Trophoblast cell (in vitro differentiated cells and primary cell): ENCODE data around the gene PLP2.

Experiments used
- DNase-seq, 2 donors: peaks; one replicate each; pipeline ENCODE4 v3.0.0-alpha.2; 2016
- H2AFZ ChIP-seq: 2 replicates; pipeline ENCODE4 v1.6.1; 2013; ENCODE audit warnings: low read length, moderate library complexity, mild to moderate bottlenecking; ENCODE audit not compliant: insufficient read depth, poor library complexity
- H2AK5ac ChIP-seq: 2 replicates; pipeline ENCODE4 v1.6.1; 2013; ENCODE audit warnings: mild to moderate bottlenecking, low read length
- H2BK120ac ChIP-seq: 2 replicates; pipeline ENCODE4 v1.6.1; 2013; ENCODE audit warnings: low read length, mild to moderate bottlenecking, moderate library complexity; ENCODE audit not compliant: insufficient read depth, poor library complexity
- H2BK12ac ChIP-seq: 2 replicates; pipeline ENCODE4 v1.6.1; 2013; ENCODE audit warnings: mild to moderate bottlenecking, low read length, moderate library complexity
- H2BK5ac ChIP-seq: 2 replicates; pipeline ENCODE4 v1.6.1; 2013; ENCODE audit warnings: low read length, low read depth, moderate library complexity, mild to moderate bottlenecking; ENCODE audit not compliant: poor library complexity
- H3K14ac ChIP-seq: 2 replicates; pipeline ENCODE4 v1.6.1; 2013; ENCODE audit warnings: mild to moderate bottlenecking, low read length
- H3K18ac ChIP-seq: 2 replicates; pipeline ENCODE4 v1.6.1; 2013; ENCODE audit warnings: mild to moderate bottlenecking, low read length
- H3K23ac ChIP-seq: 2 replicates; pipeline ENCODE4 v1.6.1; 2013; ENCODE audit warnings: low read length
- H3K27ac ChIP-seq: 2 replicates; pipeline ENCODE4 v1.5.1; 2013; ENCODE audit warnings: low read depth, mild to moderate bottlenecking, inconsistent platforms, low read length, moderate library complexity
- H3K27me3 ChIP-seq: 2 replicates; pipeline ENCODE4 v1.6.1; 2013; ENCODE audit warnings: inconsistent platforms, mild to moderate bottlenecking, low read length, moderate library complexity; ENCODE audit not compliant: insufficient read depth
- H3K36me3 ChIP-seq, 2 experiments: 1 replicate in 1 of 2; 2 replicates in 1 of 2; pipeline ENCODE4 v1.6.1; 2013; ENCODE audit warnings: low read length in 2 of 2, mild to moderate bottlenecking in 2 of 2, moderate library complexity in 1 of 2; ENCODE audit not compliant: insufficient read depth in 2 of 2, control insufficient read depth in 1 of 2
- H3K4ac ChIP-seq: 2 replicates; pipeline ENCODE4 v1.6.1; 2013; ENCODE audit warnings: low read depth, mild to moderate bottlenecking, low read length, moderate library complexity
- H3K4me1 ChIP-seq, 2 experiments: 1 replicate in 1 of 2; 2 replicates in 1 of 2; pipeline ENCODE4 v1.6.1; 2013; ENCODE audit warnings: low read length in 2 of 2, mild to moderate bottlenecking in 2 of 2, moderate library complexity in 1 of 2; ENCODE audit not compliant: insufficient read depth in 2 of 2, control insufficient read depth in 1 of 2
- H3K4me2 ChIP-seq: 2 replicates; pipeline ENCODE4 v1.6.1; 2013; ENCODE audit warnings: inconsistent platforms, mild to moderate bottlenecking, low read length, moderate library complexity
- H3K4me3 ChIP-seq: 2 replicates; pipeline ENCODE4 v1.5.1; 2013; ENCODE audit warnings: mild to moderate bottlenecking, low read depth, low read length, inconsistent platforms
- H3K79me1 ChIP-seq: one replicate; pipeline ENCODE4 v1.6.1; 2013; ENCODE audit warnings: low read length
- H3K79me2 ChIP-seq: 2 replicates; pipeline ENCODE4 v1.6.1; 2013; ENCODE audit warnings: low read length, mild to moderate bottlenecking; ENCODE audit not compliant: control insufficient read depth, insufficient read depth, poor library complexity
- H3K9ac ChIP-seq: 2 replicates; pipeline ENCODE4 v1.6.1; 2013; ENCODE audit warnings: mild to moderate bottlenecking, low read length
- H3K9me3 ChIP-seq: 2 replicates; pipeline ENCODE4 v1.6.1; 2013; ENCODE audit warnings: low read depth, mild to moderate bottlenecking, control low read depth, inconsistent platforms, low read length; ENCODE audit not compliant: insufficient read depth
- H4K12ac ChIP-seq: 2 replicates; pipeline ENCODE4 v1.6.1; 2013; ENCODE audit warnings: low read depth, mild to moderate bottlenecking, low read length, moderate library complexity
- H4K8ac ChIP-seq: 2 replicates; pipeline ENCODE4 v1.6.1; 2013; ENCODE audit warnings: low read depth, mild to moderate bottlenecking, low read length, moderate library complexity
- H4K91ac ChIP-seq: one replicate; pipeline ENCODE4 v1.6.1; 2013; ENCODE audit warnings: low read depth, mild to moderate bottlenecking, low read length, moderate library complexity
- WGBS: extraction: QIAGEN DNeasy Blood & Tissue Kit; methylation state at CpG from one replicate; pipeline ENCODE4 v1.1.7; 2013; ENCODE audit warnings: missing lambda C conversion rate; ENCODE audit not compliant: insufficient read length, insufficient coverage; ENCODE audit errors: extremely low coverage; 5-methylcytosine and 5-hydroxymethylcytosine counted together

Gene PLP2

GRCh38 chrX:49206543-49206942 is 34.8 kb downstream of the PLP2 start:
- Histone ChIP-seq H3K4me3 (no peak overlapping the region), H3K9ac (no peak overlapping the region), H3K18ac (no peak overlapping the region), H3K27me3 (no peaks in the 10 kb centered on the region), H3K23ac (no peak overlapping the region), H2BK12ac (no peak overlapping the region), H2BK5ac (no peak overlapping the region), H4K91ac (no peak overlapping the region), H3K79me1 (no peaks in the 10 kb centered on the region), H3K36me3 (no peaks in the 10 kb centered on the region), H4K8ac (no peak overlapping the region), H3K14ac (no peak overlapping the region), H3K9me3 (no peaks in the 10 kb centered on the region), H3K4me1 (no peaks in the 10 kb centered on the region), H2AK5ac (no peak overlapping the region), H4K12ac (no peak overlapping the region), H2BK120ac (no peak overlapping the region), H3K4me2 (no peak overlapping the region), H2AFZ (no peak overlapping the region), H3K27ac (no peak overlapping the region), H3K79me2 (no peaks in the 10 kb centered on the region), H3K4ac (no peak overlapping the region)
- no CpG with 5 or more reads among the region's 8 CpGs for WGBS
- DNase-seq, result no peak

DNA sequence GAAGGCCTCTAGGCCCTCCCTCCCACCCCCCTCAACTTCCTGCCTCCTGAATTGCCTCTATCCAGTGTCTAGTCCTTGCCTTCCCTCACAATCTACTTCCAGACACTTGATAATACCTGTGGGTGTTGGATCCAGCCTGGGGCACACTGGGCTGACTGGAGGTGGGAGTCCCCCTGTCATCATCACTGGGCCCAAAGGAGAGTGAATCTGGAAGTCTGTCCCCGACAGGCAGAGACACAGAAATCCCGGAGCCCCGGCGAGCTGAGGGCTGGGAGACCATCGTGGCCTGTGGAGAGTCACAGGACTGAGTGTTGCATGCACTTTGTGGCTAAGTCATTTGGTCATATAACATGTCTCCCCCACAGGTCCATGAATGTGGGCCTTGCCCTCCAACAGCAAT is 36.7 kb downstream of the PLP2 start:
- Histone ChIP-seq H3K36me3 (no peaks in the 10 kb centered on the region), H3K4ac (no peak overlapping the region), H4K8ac (no peak overlapping the region), H3K79me1 (no peaks in the 10 kb centered on the region), H3K18ac (no peak overlapping the region), H3K9me3 (no peaks in the 10 kb centered on the region), H3K14ac (no peak overlapping the region), H2AFZ (no peak overlapping the region), H3K4me2 (no peak overlapping the region), H2BK12ac (no peak overlapping the region), H2BK120ac (no peak overlapping the region), H3K27me3 (no peaks in the 10 kb centered on the region), H2BK5ac (no peak overlapping the region), H3K4me3 (no peak overlapping the region), H3K23ac (no peak overlapping the region), H3K4me1 (no peaks in the 10 kb centered on the region), H3K27ac (no peak overlapping the region), H4K12ac (no peak overlapping the region), H4K91ac (no peak overlapping the region), H3K9ac (no peak overlapping the region), H3K79me2 (no peaks in the 10 kb centered on the region), H2AK5ac (no peak overlapping the region)
- WGBS, result no CpG with 5 or more reads among the region's 5 CpGs
- no peak for DNase-seq

GRCh38 chrX:49209434-49210251 is 37.9 kb downstream of the PLP2 start:
- Histone ChIP-seq H3K79me2 (no peaks in the 10 kb centered on the region), H4K8ac (no peak overlapping the region), H3K27me3 (no peaks in the 10 kb centered on the region), H3K9me3 (no peaks in the 10 kb centered on the region), H3K4me3 (no peak overlapping the region), H3K27ac (no peak overlapping the region), H3K18ac (no peak overlapping the region), H2BK5ac (no peak overlapping the region), H3K23ac (no peak overlapping the region), H3K36me3 (no peaks in the 10 kb centered on the region), H4K12ac (no peak overlapping the region), H3K4me1 (no peaks in the 10 kb centered on the region), H3K4ac (no peak overlapping the region), H3K14ac (no peak overlapping the region), H4K91ac (no peak overlapping the region), H2AK5ac (no peak overlapping the region), H3K4me2 (no peak overlapping the region), H3K79me1 (no peaks in the 10 kb centered on the region), H2BK120ac (no peak overlapping the region), H3K9ac (no peak overlapping the region), H2AFZ (no peak overlapping the region), H2BK12ac (no peak overlapping the region)
- no CpG with 5 or more reads among the region's 28 CpGs for WGBS
- DNase-seq, result no peak

GRCh38 chrX:49210406-49210805 is 38.7 kb downstream of the PLP2 start:
- H2AK5ac ChIP-seq, result no peak overlapping the region

More at GRCh38 chrX:49210406-49210805, 38.7 kb downstream of the PLP2 start:
- no peak overlapping the region for H3K23ac ChIP-seq
- WGBS, result no CpG with 5 or more reads among the region's 8 CpGs
- no peak overlapping the region for H3K27ac ChIP-seq
- no peak overlapping the region for H3K4me2 ChIP-seq
- H3K9me3 ChIP-seq, result no peaks in the 10 kb centered on the region
- no peak overlapping the region for H4K8ac ChIP-seq
- H4K91ac ChIP-seq, result no peak overlapping the region
- no peaks in the 10 kb centered on the region for H3K79me2 ChIP-seq
- H3K14ac ChIP-seq, result no peak overlapping the region
- no peaks in the 10 kb centered on the region for H3K4me1 ChIP-seq
- H2AFZ ChIP-seq, result no peak overlapping the region
- no peak overlapping the region for H2BK12ac ChIP-seq
- no peaks in the 10 kb centered on the region for H3K27me3 ChIP-seq
- no peaks in the 10 kb centered on the region for H3K79me1 ChIP-seq
- DNase-seq, result no peak
- H2BK120ac ChIP-seq, result no peak overlapping the region
- no peaks in the 10 kb centered on the region for H3K36me3 ChIP-seq
- H3K4me3 ChIP-seq, result no peak overlapping the region
- no peak overlapping the region for H2BK5ac ChIP-seq
- H4K12ac ChIP-seq, result no peak overlapping the region
- H3K4ac ChIP-seq, result no peak overlapping the region
- no peak overlapping the region for H3K18ac ChIP-seq
- H3K9ac ChIP-seq, result no peak overlapping the region
